ENCODE data around the gene RIPOR3. TPM values are rescaled to one million over a fixed set of nuclear protein-coding genes. Genes with fewer than 3 reads are reported as not detected.

The RIPOR3 gene
- total and polyA plus RNA-seq, 9 of the 15 experiments (the other 6 are each of a cell fraction or from before 2014, with no cell fraction given): 3.3 to 62.7 (median 21.4) TPM

- peaks cover 39% of the 10 kb centered on the region for H3K79me2 ChIP-seq (ENCODE audit: control insufficient read depth, insufficient read depth, low read length)
- no peak for DNase-seq (ENCODE audit: extremely low read depth in 1 of 4, low spot score in 3 of 4)
- no peaks in the 10 kb centered on the region for H3K27me3 ChIP-seq (ENCODE audit: control insufficient read depth in 2 of 2, insufficient read depth in 2 of 2, low read length in 2 of 2)
- intact Hi-C loops (cut with micrococcal nuclease) (no loop called here), in situ Hi-C loops (cut with MboI) (no loop called here)
- WGBS (ENCODE audit: insufficient coverage, low coverage, missing lambda C conversion rate): 88% methylated on average over 3 of the region's 3 CpGs
- peaks cover 0 to 5% of the 10 kb centered on the region in 2 experiments; a peak in 4 of 5 replicates for H3K4me1 ChIP-seq (replicated peaks in 1 of 2; ENCODE audit: control insufficient read depth in 2 of 2, insufficient read depth in 2 of 2, low read length in 2 of 2)
- no peak overlapping the region for H3K4me2 ChIP-seq (ENCODE audit: insufficient read depth, low read length)
- no peak overlapping the region for H3K9ac ChIP-seq (ENCODE audit: insufficient read depth in 1 of 2, low read depth in 2 of 2, low read length in 2 of 2)
- no peak overlapping the region for H3K4me3 ChIP-seq
- POLR2A ChIA-PET: interaction anchor here (2.5 kb wide), 1 partner anchor 10 kb away, joined by 6 read pairs; no protein-coding TSS in a partner anchor
- no peak overlapping the region for H3K27ac ChIP-seq (ENCODE audit: extremely low read depth, low read depth, low read length)
- CTCF ChIA-PET (ENCODE audit: low intra/inter-chr PET ratio): no interaction called here
- no peak for FAIRE-seq
- no peaks in the 10 kb centered on the region for H3K9me3 ChIP-seq (replicated peaks; ENCODE audit: control insufficient read depth, insufficient read depth, low read depth, low read length)
- H2AFZ ChIP-seq (ENCODE audit: low read depth, low read length): no peak overlapping the region
- H3K36me3 ChIP-seq (ENCODE audit: control insufficient read depth, insufficient read depth, low read length): peaks cover 76% of the 10 kb centered on the region
- H3K9me1 ChIP-seq (ENCODE audit: control insufficient read depth, insufficient read depth, low read length): no peaks in the 10 kb centered on the region
- BruUV-seq (replicated peaks): no TSS peak
- H4K20me1 ChIP-seq (replicated peaks; ENCODE audit: control insufficient read depth, insufficient read depth, low read length): no peaks in the 10 kb centered on the region; the same call in 1 of the 2 replicates
- ATAC-seq: no peak
- no peak for TF ChIP-seq RFX5 (IDR thresholded peaks at IDR 0.05; ENCODE audit: low read depth, low read length)
- no peak for TF ChIP-seq TRIM28 (IDR thresholded peaks at IDR 0.05)
- no peak for TF ChIP-seq BRD4 (IDR thresholded peaks at IDR 0.05)
- no peak for TF ChIP-seq HDAC8 (tag; IDR thresholded peaks at IDR 0.05)
- no peak for TF ChIP-seq MBD2 (IDR thresholded peaks at IDR 0.05; ENCODE audit: borderline replicate concordance, low read depth)
- TF ChIP-seq PATZ1 (CRISPR knock-in tag; IDR thresholded peaks at IDR 0.05; ENCODE audit: borderline replicate concordance): no peak
- TF ChIP-seq NR2C1 (IDR thresholded peaks at IDR 0.05): no peak
- no peak for TF ChIP-seq NR2C1 (tag; IDR thresholded peaks at IDR 0.05)
- no peak for TF ChIP-seq MGA (IDR thresholded peaks at IDR 0.05)
Measured at GRCh38 chr20:50563133-50563944, 128.0 kb downstream of the RIPOR3 start.

Measured in K562 (cell line).